K562 (cell line): ENCODE results near the gene PYGO2. TPM values are rescaled to one million over a fixed set of nuclear protein-coding genes. Genes with fewer than 3 reads are reported as not detected.

ENCODE experiments used
- CCAR2 ChIP-seq: fragments of 200-400 bp; formaldehyde crosslinking; IDR thresholded peaks from 2 replicates; pipeline ENCODE4 v1.6.1; 2017; ENCODE audit warnings: mild to moderate bottlenecking, low read depth, low read length
- KAT2B ChIP-seq: IDR thresholded peaks from one replicate; pipeline ENCODE4 v1.6.1; 2012; ENCODE audit warnings: low read depth, mild to moderate bottlenecking, control low read depth, inconsistent platforms, low read length, moderate library complexity
- KLF13 ChIP-seq: fragments of 450-650 bp; IDR thresholded peaks from 2 replicates; pipeline ENCODE4 v1.6.1; 2016; ENCODE audit warnings: missing genetic modification characterization, low read depth, mild to moderate bottlenecking, missing compliant biosample characterization, moderate library complexity, borderline replicate concordance
- NFATC3 ChIP-seq: fragments of 450-650 bp; IDR thresholded peaks from 2 replicates; pipeline ENCODE4 v1.6.1; 2017; ENCODE audit warnings: mild to moderate bottlenecking
- POLR3A ChIP-seq: IDR thresholded peaks from 2 replicates; pipeline ENCODE4 v1.6.1; 2011; ENCODE audit warnings: borderline replicate concordance, mild to moderate bottlenecking, moderate library complexity; ENCODE audit not compliant: insufficient read length, insufficient read depth; ENCODE audit errors: extremely low read depth
- SREBF2 ChIP-seq: sonication (generic); formaldehyde crosslinking; IDR thresholded peaks from 2 replicates; pipeline ENCODE4 v1.4.0; 2020; ENCODE audit warnings: mild to moderate bottlenecking, missing genetic modification reagents
- ZFP36 ChIP-seq: fragments of 150-350 bp; IDR thresholded peaks from 2 replicates; pipeline ENCODE4 v1.6.1; 2018; ENCODE audit warnings: low read length, low read depth; ENCODE audit not compliant: partially characterized antibody
- polyA plus RNA-seq, 8 experiments: library from polyadenylated mRNA; depleted of rRNA in 4 of 8; stranded (reverse) in 5 of 8; unstranded in 3 of 8; fragments of >200 nt; fragmentation: Nextera tagmentation in 2 of 8; fragmentation: Illumina TruSeq in 1 of 8; extraction: Ambion mirVana in 2 of 8; extraction: Trizol in 1 of 8; gene quantifications; 2 replicates each; pipeline versions ENCODE4 v1.2.1 to v1.2.3, GENCODE V29; 2011 to 2014; ENCODE audit warnings: inconsistent platforms in 1 of 8, missing spikeins in 1 of 8
- total RNA-seq, 7 experiments: library from RNA; depleted of rRNA in 6 of 7; stranded (reverse); fragments of >200 nt in 6 of 7; fragmentation: Illumina TruSeq in 2 of 7; extraction: Trizol in 2 of 7; gene quantifications; 2 replicates each; pipeline versions ENCODE4 v1.2.1 to v1.2.3, GENCODE V29; 2011 to 2021; ENCODE audit warnings: low replicate concordance in 1 of 7
- TF ChIP-seq, protein P1 (sequence below): fragments of 450-650 bp; IDR thresholded peaks from 2 replicates; pipeline ENCODE4 v1.6.1; 2016; ENCODE audit warnings: mild to moderate bottlenecking, moderate library complexity
- TF ChIP-seq, protein P2 (sequence below): fragments of 450-650 bp; conservative IDR thresholded peaks from 2 replicates; pipeline ENCODE4 v1.6.1; 2016; ENCODE audit warnings: missing genetic modification characterization, low read depth, mild to moderate bottlenecking, missing compliant biosample characterization, moderate library complexity
- TF ChIP-seq, protein P3 (sequence below), 3 experiments: IDR thresholded peaks in 2 of 3; conservative IDR thresholded peaks in 1 of 3; 2 replicates each; pipeline ENCODE4 v1.5.1; 2011 to 2012; ENCODE audit warnings: low read length in 3 of 3, mild to moderate bottlenecking in 3 of 3, control low read depth in 2 of 3, improper control_type of control experiment in 1 of 3, inconsistent platforms in 1 of 3, low read depth in 1 of 3, mixed read lengths in 1 of 3, moderate library complexity in 1 of 3; ENCODE audit not compliant: insufficient read depth in 2 of 3
- TF ChIP-seq, protein P4 (sequence below): fragments of 450-650 bp; IDR thresholded peaks from 2 replicates; pipeline ENCODE4 v1.6.1; 2016; ENCODE audit warnings: low read depth, mild to moderate bottlenecking, moderate library complexity

Gene PYGO2
- total and polyA plus RNA-seq, 9 of the 15 experiments (the other 6 are each of a cell fraction or from before 2014, with no cell fraction given): 8.3 to 36.2 (median 18.2) TPM

DNA sequence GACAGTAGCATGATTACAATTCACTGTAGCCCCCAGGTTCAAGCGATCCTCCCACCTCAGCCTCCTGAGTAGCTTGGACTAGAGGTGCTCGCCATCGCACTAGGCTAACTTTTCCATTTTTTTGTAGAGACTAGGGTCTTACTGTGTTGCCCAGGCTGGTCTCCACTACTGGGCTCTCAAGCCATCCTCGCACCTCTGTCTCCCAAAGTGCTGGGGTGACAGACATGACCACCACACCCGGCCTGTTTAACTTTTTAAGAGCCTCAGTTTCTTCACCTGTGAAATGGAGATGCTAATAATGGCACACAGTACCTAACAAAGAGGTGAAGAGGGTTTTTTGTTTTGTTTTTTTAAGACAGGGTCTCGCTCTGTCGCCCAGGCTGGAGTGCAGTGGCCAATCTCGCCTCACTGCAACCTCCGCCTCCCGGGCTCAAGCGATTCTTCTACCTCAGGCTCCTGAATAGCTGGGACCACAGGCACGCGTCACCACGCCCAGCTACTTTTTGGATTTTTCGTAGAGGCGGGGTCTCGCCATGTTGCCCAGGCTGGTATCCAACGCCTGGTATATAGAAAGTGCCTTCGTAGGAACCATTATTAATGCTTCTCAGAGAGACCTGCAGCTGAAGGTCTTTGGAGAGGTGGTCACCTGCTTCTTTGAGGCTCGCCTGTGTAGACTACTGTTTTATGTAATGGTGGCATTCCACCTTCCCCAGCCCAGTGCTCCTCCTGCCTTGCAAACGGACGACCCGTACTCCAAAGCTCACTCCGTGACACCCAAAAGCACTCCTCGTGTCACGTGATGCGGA, 25.6 kb downstream of the PYGO2 start (continued):
- TF ChIP-seq, protein P1, sequence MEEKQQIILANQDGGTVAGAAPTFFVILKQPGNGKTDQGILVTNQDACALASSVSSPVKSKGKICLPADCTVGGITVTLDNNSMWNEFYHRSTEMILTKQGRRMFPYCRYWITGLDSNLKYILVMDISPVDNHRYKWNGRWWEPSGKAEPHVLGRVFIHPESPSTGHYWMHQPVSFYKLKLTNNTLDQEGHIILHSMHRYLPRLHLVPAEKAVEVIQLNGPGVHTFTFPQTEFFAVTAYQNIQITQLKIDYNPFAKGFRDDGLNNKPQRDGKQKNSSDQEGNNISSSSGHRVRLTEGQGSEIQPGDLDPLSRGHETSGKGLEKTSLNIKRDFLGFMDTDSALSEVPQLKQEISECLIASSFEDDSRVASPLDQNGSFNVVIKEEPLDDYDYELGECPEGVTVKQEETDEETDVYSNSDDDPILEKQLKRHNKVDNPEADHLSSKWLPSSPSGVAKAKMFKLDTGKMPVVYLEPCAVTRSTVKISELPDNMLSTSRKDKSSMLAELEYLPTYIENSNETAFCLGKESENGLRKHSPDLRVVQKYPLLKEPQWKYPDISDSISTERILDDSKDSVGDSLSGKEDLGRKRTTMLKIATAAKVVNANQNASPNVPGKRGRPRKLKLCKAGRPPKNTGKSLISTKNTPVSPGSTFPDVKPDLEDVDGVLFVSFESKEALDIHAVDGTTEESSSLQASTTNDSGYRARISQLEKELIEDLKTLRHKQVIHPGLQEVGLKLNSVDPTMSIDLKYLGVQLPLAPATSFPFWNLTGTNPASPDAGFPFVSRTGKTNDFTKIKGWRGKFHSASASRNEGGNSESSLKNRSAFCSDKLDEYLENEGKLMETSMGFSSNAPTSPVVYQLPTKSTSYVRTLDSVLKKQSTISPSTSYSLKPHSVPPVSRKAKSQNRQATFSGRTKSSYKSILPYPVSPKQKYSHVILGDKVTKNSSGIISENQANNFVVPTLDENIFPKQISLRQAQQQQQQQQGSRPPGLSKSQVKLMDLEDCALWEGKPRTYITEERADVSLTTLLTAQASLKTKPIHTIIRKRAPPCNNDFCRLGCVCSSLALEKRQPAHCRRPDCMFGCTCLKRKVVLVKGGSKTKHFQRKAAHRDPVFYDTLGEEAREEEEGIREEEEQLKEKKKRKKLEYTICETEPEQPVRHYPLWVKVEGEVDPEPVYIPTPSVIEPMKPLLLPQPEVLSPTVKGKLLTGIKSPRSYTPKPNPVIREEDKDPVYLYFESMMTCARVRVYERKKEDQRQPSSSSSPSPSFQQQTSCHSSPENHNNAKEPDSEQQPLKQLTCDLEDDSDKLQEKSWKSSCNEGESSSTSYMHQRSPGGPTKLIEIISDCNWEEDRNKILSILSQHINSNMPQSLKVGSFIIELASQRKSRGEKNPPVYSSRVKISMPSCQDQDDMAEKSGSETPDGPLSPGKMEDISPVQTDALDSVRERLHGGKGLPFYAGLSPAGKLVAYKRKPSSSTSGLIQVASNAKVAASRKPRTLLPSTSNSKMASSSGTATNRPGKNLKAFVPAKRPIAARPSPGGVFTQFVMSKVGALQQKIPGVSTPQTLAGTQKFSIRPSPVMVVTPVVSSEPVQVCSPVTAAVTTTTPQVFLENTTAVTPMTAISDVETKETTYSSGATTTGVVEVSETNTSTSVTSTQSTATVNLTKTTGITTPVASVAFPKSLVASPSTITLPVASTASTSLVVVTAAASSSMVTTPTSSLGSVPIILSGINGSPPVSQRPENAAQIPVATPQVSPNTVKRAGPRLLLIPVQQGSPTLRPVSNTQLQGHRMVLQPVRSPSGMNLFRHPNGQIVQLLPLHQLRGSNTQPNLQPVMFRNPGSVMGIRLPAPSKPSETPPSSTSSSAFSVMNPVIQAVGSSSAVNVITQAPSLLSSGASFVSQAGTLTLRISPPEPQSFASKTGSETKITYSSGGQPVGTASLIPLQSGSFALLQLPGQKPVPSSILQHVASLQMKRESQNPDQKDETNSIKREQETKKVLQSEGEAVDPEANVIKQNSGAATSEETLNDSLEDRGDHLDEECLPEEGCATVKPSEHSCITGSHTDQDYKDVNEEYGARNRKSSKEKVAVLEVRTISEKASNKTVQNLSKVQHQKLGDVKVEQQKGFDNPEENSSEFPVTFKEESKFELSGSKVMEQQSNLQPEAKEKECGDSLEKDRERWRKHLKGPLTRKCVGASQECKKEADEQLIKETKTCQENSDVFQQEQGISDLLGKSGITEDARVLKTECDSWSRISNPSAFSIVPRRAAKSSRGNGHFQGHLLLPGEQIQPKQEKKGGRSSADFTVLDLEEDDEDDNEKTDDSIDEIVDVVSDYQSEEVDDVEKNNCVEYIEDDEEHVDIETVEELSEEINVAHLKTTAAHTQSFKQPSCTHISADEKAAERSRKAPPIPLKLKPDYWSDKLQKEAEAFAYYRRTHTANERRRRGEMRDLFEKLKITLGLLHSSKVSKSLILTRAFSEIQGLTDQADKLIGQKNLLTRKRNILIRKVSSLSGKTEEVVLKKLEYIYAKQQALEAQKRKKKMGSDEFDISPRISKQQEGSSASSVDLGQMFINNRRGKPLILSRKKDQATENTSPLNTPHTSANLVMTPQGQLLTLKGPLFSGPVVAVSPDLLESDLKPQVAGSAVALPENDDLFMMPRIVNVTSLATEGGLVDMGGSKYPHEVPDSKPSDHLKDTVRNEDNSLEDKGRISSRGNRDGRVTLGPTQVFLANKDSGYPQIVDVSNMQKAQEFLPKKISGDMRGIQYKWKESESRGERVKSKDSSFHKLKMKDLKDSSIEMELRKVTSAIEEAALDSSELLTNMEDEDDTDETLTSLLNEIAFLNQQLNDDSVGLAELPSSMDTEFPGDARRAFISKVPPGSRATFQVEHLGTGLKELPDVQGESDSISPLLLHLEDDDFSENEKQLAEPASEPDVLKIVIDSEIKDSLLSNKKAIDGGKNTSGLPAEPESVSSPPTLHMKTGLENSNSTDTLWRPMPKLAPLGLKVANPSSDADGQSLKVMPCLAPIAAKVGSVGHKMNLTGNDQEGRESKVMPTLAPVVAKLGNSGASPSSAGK: no peak
- TF ChIP-seq, protein P2, sequence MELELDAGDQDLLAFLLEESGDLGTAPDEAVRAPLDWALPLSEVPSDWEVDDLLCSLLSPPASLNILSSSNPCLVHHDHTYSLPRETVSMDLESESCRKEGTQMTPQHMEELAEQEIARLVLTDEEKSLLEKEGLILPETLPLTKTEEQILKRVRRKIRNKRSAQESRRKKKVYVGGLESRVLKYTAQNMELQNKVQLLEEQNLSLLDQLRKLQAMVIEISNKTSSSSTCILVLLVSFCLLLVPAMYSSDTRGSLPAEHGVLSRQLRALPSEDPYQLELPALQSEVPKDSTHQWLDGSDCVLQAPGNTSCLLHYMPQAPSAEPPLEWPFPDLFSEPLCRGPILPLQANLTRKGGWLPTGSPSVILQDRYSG (tag): peak; percentile 74
- TF ChIP-seq CCAR2 (no peak), ZFP36 (no peak), KLF13 (tag) (no peak), NFATC3 (no peak), KAT2B (no peak), POLR3A (no peak), SREBF2 (CRISPR knock-in tag) (no peak)
- TF ChIP-seq, protein P3, sequence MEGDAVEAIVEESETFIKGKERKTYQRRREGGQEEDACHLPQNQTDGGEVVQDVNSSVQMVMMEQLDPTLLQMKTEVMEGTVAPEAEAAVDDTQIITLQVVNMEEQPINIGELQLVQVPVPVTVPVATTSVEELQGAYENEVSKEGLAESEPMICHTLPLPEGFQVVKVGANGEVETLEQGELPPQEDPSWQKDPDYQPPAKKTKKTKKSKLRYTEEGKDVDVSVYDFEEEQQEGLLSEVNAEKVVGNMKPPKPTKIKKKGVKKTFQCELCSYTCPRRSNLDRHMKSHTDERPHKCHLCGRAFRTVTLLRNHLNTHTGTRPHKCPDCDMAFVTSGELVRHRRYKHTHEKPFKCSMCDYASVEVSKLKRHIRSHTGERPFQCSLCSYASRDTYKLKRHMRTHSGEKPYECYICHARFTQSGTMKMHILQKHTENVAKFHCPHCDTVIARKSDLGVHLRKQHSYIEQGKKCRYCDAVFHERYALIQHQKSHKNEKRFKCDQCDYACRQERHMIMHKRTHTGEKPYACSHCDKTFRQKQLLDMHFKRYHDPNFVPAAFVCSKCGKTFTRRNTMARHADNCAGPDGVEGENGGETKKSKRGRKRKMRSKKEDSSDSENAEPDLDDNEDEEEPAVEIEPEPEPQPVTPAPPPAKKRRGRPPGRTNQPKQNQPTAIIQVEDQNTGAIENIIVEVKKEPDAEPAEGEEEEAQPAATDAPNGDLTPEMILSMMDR (IDR thresholded peaks at IDR 0.05 in 2 of 3, conservative IDR thresholded peaks at IDR 0.05 in 1 of 3; ENCODE audit: insufficient read depth in 2 of 3, low read depth in 1 of 3, low read length in 3 of 3): no peak
- TF ChIP-seq, protein P4, sequence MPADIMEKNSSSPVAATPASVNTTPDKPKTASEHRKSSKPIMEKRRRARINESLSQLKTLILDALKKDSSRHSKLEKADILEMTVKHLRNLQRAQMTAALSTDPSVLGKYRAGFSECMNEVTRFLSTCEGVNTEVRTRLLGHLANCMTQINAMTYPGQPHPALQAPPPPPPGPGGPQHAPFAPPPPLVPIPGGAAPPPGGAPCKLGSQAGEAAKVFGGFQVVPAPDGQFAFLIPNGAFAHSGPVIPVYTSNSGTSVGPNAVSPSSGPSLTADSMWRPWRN: no peak
